H1 (cell line): ENCODE measurements around the gene PLCH2. TPM values are rescaled to one million over a fixed set of nuclear protein-coding genes. Genes with fewer than 3 reads are reported as not detected.

ENCODE experiments used
- CTCF ChIA-PET: fragments of 300-600 bp; sonication (Branson Sonifier 250); formaldehyde crosslinking; loops from one replicate; lab custom pipeline; 2021; ENCODE audit not compliant: partially characterized antibody; lab: Charles Lee
- POLR2A ChIA-PET: fragments of 300-600 bp; sonication (Branson Sonifier 250); formaldehyde crosslinking; loops from one replicate; lab custom pipeline; 2021; ENCODE audit warnings: inconsistent platforms; ENCODE audit not compliant: partially characterized antibody; lab: Charles Lee
- DNase-seq, 2 experiments: peaks; one replicate each; pipeline versions ENCODE4 v3.0.0 to v3.0.0-alpha.2; 2010 to 2022; ENCODE audit warnings: low spot score in 2 of 2, low read depth in 1 of 2, mixed read lengths in 1 of 2
- FAIRE-seq: peaks from 2 replicates; lab custom pipeline; 2011; peaks lifted over from hg19 to GRCh38; lab: Jason Lieb, UNC
- H2AFZ ChIP-seq: 2 replicates; pipeline ENCODE4 v1.8.1; 2012; ENCODE audit warnings: low read length, inconsistent platforms
- H2AK5ac ChIP-seq: 2 replicates; pipeline ENCODE4 v1.6.1; 2013; ENCODE audit warnings: low read depth, low read length
- H2BK120ac ChIP-seq: replicated peaks from 2 replicates; pipeline ENCODE3; 2013; ENCODE audit warnings: low read depth, low read length, inconsistent platforms
- H2BK12ac ChIP-seq: 2 replicates; pipeline ENCODE4 v1.6.1; 2013; ENCODE audit warnings: low read depth, low read length
- H2BK15ac ChIP-seq: 2 replicates; pipeline ENCODE4 v1.6.1; 2013; ENCODE audit warnings: low read length
- H2BK20ac ChIP-seq: 2 replicates; pipeline ENCODE4 v1.6.1; 2013; ENCODE audit warnings: low read length
- H2BK5ac ChIP-seq: 2 replicates; pipeline ENCODE4 v1.6.1; 2013; ENCODE audit warnings: low read depth, low read length
- H3K14ac ChIP-seq: 2 replicates; pipeline ENCODE4 v1.6.1; 2013; ENCODE audit warnings: inconsistent platforms; ENCODE audit not compliant: insufficient read length
- H3K18ac ChIP-seq: 2 replicates; pipeline ENCODE4 v1.6.1; 2013; ENCODE audit warnings: low read length; ENCODE audit errors: extremely low read depth
- H3K23ac ChIP-seq: 2 replicates; pipeline ENCODE4 v1.6.1; 2013; ENCODE audit warnings: inconsistent platforms; ENCODE audit not compliant: insufficient read length
- H3K23me2 ChIP-seq: 2 replicates; pipeline ENCODE4 v1.6.1; 2013; ENCODE audit warnings: low read depth, low read length
- H3K27ac ChIP-seq: 2 replicates; pipeline ENCODE4 v1.6.1; 2011; ENCODE audit warnings: low read depth, low read length, inconsistent platforms
- H3K27me3 ChIP-seq, 4 experiments: replicated peaks in 1 of 4; 1 replicate in 1 of 4; 2 replicates in 3 of 4; pipeline versions ENCODE4 v1.6.1 to v1.8.1; 2011 to 2013; ENCODE audit warnings: low read length in 3 of 4, mild to moderate bottlenecking in 3 of 4, inconsistent platforms in 2 of 4, mixed read lengths in 2 of 4, moderate library complexity in 1 of 4; ENCODE audit not compliant: control insufficient read depth in 3 of 4, insufficient read depth in 3 of 4; ENCODE audit errors: extremely low read depth in 1 of 4
- H3K36me3 ChIP-seq, 4 experiments: 2 replicates each; pipeline versions ENCODE4 v1.6.1 to v1.8.1; 2011 to 2013; ENCODE audit warnings: mild to moderate bottlenecking in 4 of 4, low read length in 3 of 4, moderate library complexity in 2 of 4, control low read depth in 1 of 4, inconsistent platforms in 1 of 4; ENCODE audit not compliant: insufficient read depth in 4 of 4, control insufficient read depth in 2 of 4
- H3K4ac ChIP-seq: replicated peaks from 2 replicates; pipeline ENCODE3; 2013; ENCODE audit warnings: low read length, low read depth, mixed read lengths, inconsistent platforms; ENCODE audit not compliant: insufficient read length
- H3K4me1 ChIP-seq, 4 experiments: replicated peaks in 1 of 4; 1 replicate in 1 of 4; 2 replicates in 3 of 4; pipeline versions ENCODE4 v1.6.1 to v1.8.1; 2011 to 2013; ENCODE audit warnings: low read length in 3 of 4, inconsistent platforms in 2 of 4, mixed read lengths in 1 of 4; ENCODE audit not compliant: insufficient read depth in 4 of 4, control insufficient read depth in 3 of 4
- H3K4me2 ChIP-seq, 2 experiments: 2 replicates each; pipeline versions ENCODE4 v1.6.1 to v1.8.1; 2011 to 2013; ENCODE audit warnings: low read depth in 2 of 2, low read length in 2 of 2, control low read depth in 1 of 2, inconsistent platforms in 1 of 2, mild to moderate bottlenecking in 1 of 2; ENCODE audit not compliant: insufficient read depth in 1 of 2
- H3K4me3 ChIP-seq, 4 experiments: fragments of 200-600, 300-600 bp in 1 of 4; sonication (generic), shearing (Covaris generic), sonication (Bioruptor Twin) in 1 of 4; 2 replicates each; pipeline versions ENCODE4 v1.5.1 to v1.8.1; 2011 to 2016; ENCODE audit warnings: low read length in 4 of 4, low read depth in 3 of 4, control low read depth in 2 of 4, inconsistent platforms in 2 of 4, mild to moderate bottlenecking in 2 of 4, mixed read lengths in 1 of 4, moderate library complexity in 1 of 4; ENCODE audit not compliant: insufficient read depth in 2 of 4; ENCODE audit errors: extremely low read depth in 1 of 4
- H3K56ac ChIP-seq: replicated peaks from 2 replicates; pipeline ENCODE3; 2013; ENCODE audit warnings: low read depth, mild to moderate bottlenecking, mixed read lengths, low read length, inconsistent platforms; ENCODE audit not compliant: insufficient read length
- H3K79me1 ChIP-seq: 2 replicates; pipeline ENCODE4 v1.6.1; 2013; ENCODE audit warnings: low read depth, low read length, control low read depth
- H3K79me2 ChIP-seq, 2 experiments: 2 replicates each; pipeline versions ENCODE4 v1.6.1 to v1.8.1; 2012 to 2013; ENCODE audit warnings: low read length in 2 of 2, mild to moderate bottlenecking in 2 of 2, inconsistent platforms in 1 of 2; ENCODE audit not compliant: insufficient read depth in 2 of 2, control insufficient read depth in 1 of 2
- H3K9ac ChIP-seq, 4 experiments: replicated peaks in 1 of 4; 1 replicate in 1 of 4; 2 replicates in 3 of 4; pipeline versions ENCODE4 v1.6.1 to v1.8.1; 2011 to 2013; ENCODE audit warnings: low read depth in 3 of 4, low read length in 3 of 4, control low read depth in 2 of 4, mild to moderate bottlenecking in 2 of 4, moderate library complexity in 2 of 4, inconsistent platforms in 1 of 4; ENCODE audit errors: extremely low read depth in 1 of 4
- H3K9me3 ChIP-seq, 2 experiments: 2 replicates each; pipeline versions ENCODE4 v1.6.1 to v1.8.1; 2012 to 2013; ENCODE audit warnings: mild to moderate bottlenecking in 2 of 2, moderate library complexity in 2 of 2, control low read depth in 1 of 2, inconsistent platforms in 1 of 2, low read depth in 1 of 2, low read length in 1 of 2, mixed read lengths in 1 of 2; ENCODE audit not compliant: insufficient read depth in 2 of 2
- H4K20me1 ChIP-seq, 2 experiments: replicated peaks in 1 of 2; 2 replicates each; pipeline versions ENCODE3 to v1.8.1; 2011 to 2013; ENCODE audit warnings: inconsistent platforms in 2 of 2, low read length in 2 of 2, mild to moderate bottlenecking in 1 of 2; ENCODE audit not compliant: insufficient read depth in 2 of 2, control insufficient read depth in 1 of 2
- H4K5ac ChIP-seq: 2 replicates; pipeline ENCODE4 v1.6.1; 2013; ENCODE audit warnings: low read length, low read depth, mixed read lengths, inconsistent platforms; ENCODE audit not compliant: insufficient read length
- H4K8ac ChIP-seq: 2 replicates; pipeline ENCODE4 v1.8.0; 2013; ENCODE audit warnings: mild to moderate bottlenecking, moderate library complexity, low read length, inconsistent platforms; ENCODE audit not compliant: insufficient read depth; ENCODE audit errors: extremely low read depth
- H4K91ac ChIP-seq: replicated peaks from 2 replicates; pipeline ENCODE3; 2013; ENCODE audit warnings: low read length, mixed read lengths, inconsistent platforms; ENCODE audit not compliant: insufficient read length
- CHD1 ChIP-seq: IDR thresholded peaks from 2 replicates; pipeline ENCODE4 v1.6.1; 2012; ENCODE audit warnings: low read depth, low read length, improper control_type of control experiment
- CTBP2 ChIP-seq: IDR thresholded peaks from 2 replicates; pipeline ENCODE4 v1.7.0; 2011; ENCODE audit warnings: borderline replicate concordance, mild to moderate bottlenecking, moderate library complexity, mixed read lengths, low read length; ENCODE audit not compliant: insufficient read depth, insufficient read length
- FOSL1 ChIP-seq: IDR thresholded peaks from 2 replicates; pipeline ENCODE4 v1.6.1; 2011; ENCODE audit warnings: mild to moderate bottlenecking, low read depth, low read length, moderate library complexity; ENCODE audit not compliant: insufficient read depth
- HDAC6 ChIP-seq: IDR thresholded peaks from one replicate; pipeline ENCODE4 v1.7.1; 2012; ENCODE audit warnings: low read depth, mild to moderate bottlenecking, inconsistent platforms, low read length, moderate library complexity
- JUN ChIP-seq: IDR thresholded peaks from 2 replicates; pipeline ENCODE4 v1.6.1; 2011; ENCODE audit warnings: low read depth, mild to moderate bottlenecking, improper control_type of control experiment, low read length
- KDM1A ChIP-seq: fragments of 200-600, 300-600 bp; sonication (generic); IDR thresholded peaks from 2 replicates; pipeline ENCODE4 v1.7.1; 2016; ENCODE audit warnings: mild to moderate bottlenecking, low read length, borderline replicate concordance
- MAFK ChIP-seq: IDR thresholded peaks from 2 replicates; pipeline ENCODE4 v1.6.1; 2012; ENCODE audit warnings: low read depth, mild to moderate bottlenecking, improper control_type of control experiment, low read length
- RBBP5 ChIP-seq: IDR thresholded peaks from 2 replicates; pipeline ENCODE4 v1.7.1; 2012; ENCODE audit warnings: low read depth, mild to moderate bottlenecking, inconsistent platforms, low read length, moderate library complexity, borderline replicate concordance
- SP1 ChIP-seq: IDR thresholded peaks from 2 replicates; pipeline ENCODE4 v1.6.1; 2011; ENCODE audit warnings: low read depth, low read length
- SP4 ChIP-seq: IDR thresholded peaks from 2 replicates; pipeline ENCODE4 v1.6.1; 2012; ENCODE audit warnings: low read length, inconsistent platforms
- SRF ChIP-seq: IDR thresholded peaks from 2 replicates; pipeline ENCODE4 v1.6.1; 2011; ENCODE audit warnings: mild to moderate bottlenecking, low read depth, low read length, moderate library complexity
- SUZ12 ChIP-seq: fragments of 200-600 bp; sonication (generic); IDR thresholded peaks from 2 replicates; pipeline ENCODE4 v1.6.1; 2012; ENCODE audit warnings: mild to moderate bottlenecking, inconsistent platforms, low read length, moderate library complexity, mixed read lengths
- WGBS, 2 experiments: shearing (Covaris generic) in 1 of 2; methylation state at CpG; one replicate each; pipeline versions ENCODE4 v1.1.6 to v1.1.7; 2013 to 2015; ENCODE audit warnings: low lambda C conversion rate in 2 of 2, mixed read lengths in 2 of 2, inconsistent platforms in 1 of 2, low coverage in 1 of 2, missing lambda C conversion rate in 1 of 2; ENCODE audit not compliant: insufficient replicate concordance in 2 of 2, insufficient coverage in 1 of 2, insufficient read length in 1 of 2; ENCODE audit errors: extremely low coverage in 1 of 2, missing lambda C conversion rate in 1 of 2; 5-methylcytosine and 5-hydroxymethylcytosine counted together
- polyA plus RNA-seq, 7 experiments: library from polyadenylated mRNA; depleted of rRNA in 3 of 7; stranded (reverse) in 5 of 7; unstranded in 2 of 7; fragments of >200 nt in 5 of 7; fragments of 200-250 nt in 2 of 7; gene quantifications; 1 replicate in 5 of 7; 2 replicates in 1 of 7; 4 replicates in 1 of 7; pipeline versions ENCODE4 v1.2.1 to v1.2.3, GENCODE V29; 2011 to 2013; ENCODE audit warnings: missing spikeins in 2 of 7, mixed read lengths in 2 of 7
- total RNA-seq: library from RNA; stranded (reverse); fragmentation: NEBNext Ultra II Directional; extraction: Animal tissue kit (Norgen Biotek cat#: 25700); gene quantifications from 2 replicates; pipeline ENCODE4 v1.2.1, GENCODE V29; 2021
- TF ChIP-seq, protein P1 (sequence below): IDR thresholded peaks from 2 replicates; pipeline ENCODE4 v1.6.1; 2012; ENCODE audit warnings: low read length, inconsistent platforms

The PLCH2 gene
- total and polyA plus RNA-seq, 2 of the 8 experiments (the other 6 are each of a cell fraction or from before 2014, with no cell fraction given) = 0.14 to 0.19 TPM

DNA sequence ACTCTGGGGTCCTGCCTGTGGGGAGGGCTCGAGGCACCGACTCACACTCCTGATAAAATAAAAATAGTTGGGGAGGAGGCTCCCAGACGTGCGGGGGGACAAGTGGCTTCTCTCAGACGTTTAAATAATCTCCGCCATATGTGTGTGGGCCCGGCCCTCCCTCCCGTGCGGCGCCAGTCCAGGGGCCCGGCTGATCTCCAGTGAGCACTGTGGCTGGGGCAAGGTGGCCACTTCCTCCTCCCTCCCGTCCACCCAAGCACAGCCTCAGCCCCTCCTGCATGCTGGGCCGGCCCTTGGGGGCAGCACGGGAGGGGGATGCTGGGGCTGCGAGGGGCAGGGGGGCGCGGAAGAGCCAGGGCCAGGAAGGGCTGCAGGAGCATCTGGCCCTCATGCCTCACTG lies 4.0 kb upstream of the PLCH2 start:
- H4K5ac ChIP-seq = no peak overlapping the region
- ChIA-PET POLR2A (no interaction called here), CTCF (interaction anchor here (1.3 to 2.6 kb wide), 3 partner anchors 11 to 34 kb away, joined by 4 to 8 read pairs (median 7); no protein-coding TSS in a partner anchor)
- H4K20me1 ChIP-seq = peaks cover 2 to 4% of the 10 kb centered on the region in 2 experiments
- H3K9ac ChIP-seq = no peak overlapping the region
- H3K4ac ChIP-seq = no peak overlapping the region
- H3K4me3 ChIP-seq = no peak overlapping the region
- H3K27me3 ChIP-seq = no peaks in the 10 kb centered on the region; a peak in 2 of 7 replicates
- DNase-seq (no peak), FAIRE-seq (no peak)
- no peak overlapping the region for H3K23ac ChIP-seq
- no peak overlapping the region for H3K14ac ChIP-seq
- H2AK5ac ChIP-seq = no peak overlapping the region
- H3K18ac ChIP-seq = no peak overlapping the region
- no peak overlapping the region; the same call in 1 of the 2 replicates for H4K8ac ChIP-seq
- H3K23me2 ChIP-seq = no peaks in the 10 kb centered on the region; the same call in 1 of the 2 replicates
- no peaks in the 10 kb centered on the region for H3K79me2 ChIP-seq
- H2BK15ac ChIP-seq = no peak overlapping the region
- WGBS, 2 experiments = 85% methylated on average over 15 of the region's 17 CpGs; no CpG with 5 or more reads in 1 of the 2 experiments
- no peak overlapping the region for H2BK20ac ChIP-seq
- H3K9me3 ChIP-seq = no peaks in the 10 kb centered on the region
- H3K36me3 ChIP-seq = no peaks in the 10 kb centered on the region
- H2BK120ac ChIP-seq = no peak overlapping the region
- H3K4me2 ChIP-seq = no peak overlapping the region
- no peak overlapping the region for H4K91ac ChIP-seq
- peaks cover 0 to 8% (median 0%) of the 10 kb centered on the region in 4 experiments; a peak in 2 of 7 replicates for H3K4me1 ChIP-seq
- no peaks in the 10 kb centered on the region for H3K79me1 ChIP-seq
- no peak overlapping the region for H2BK5ac ChIP-seq
- no peak overlapping the region for H3K56ac ChIP-seq
- H2BK12ac ChIP-seq = no peak overlapping the region
- H2AFZ ChIP-seq = no peak overlapping the region
- H3K27ac ChIP-seq = no peak overlapping the region
- TF ChIP-seq, protein P1, sequence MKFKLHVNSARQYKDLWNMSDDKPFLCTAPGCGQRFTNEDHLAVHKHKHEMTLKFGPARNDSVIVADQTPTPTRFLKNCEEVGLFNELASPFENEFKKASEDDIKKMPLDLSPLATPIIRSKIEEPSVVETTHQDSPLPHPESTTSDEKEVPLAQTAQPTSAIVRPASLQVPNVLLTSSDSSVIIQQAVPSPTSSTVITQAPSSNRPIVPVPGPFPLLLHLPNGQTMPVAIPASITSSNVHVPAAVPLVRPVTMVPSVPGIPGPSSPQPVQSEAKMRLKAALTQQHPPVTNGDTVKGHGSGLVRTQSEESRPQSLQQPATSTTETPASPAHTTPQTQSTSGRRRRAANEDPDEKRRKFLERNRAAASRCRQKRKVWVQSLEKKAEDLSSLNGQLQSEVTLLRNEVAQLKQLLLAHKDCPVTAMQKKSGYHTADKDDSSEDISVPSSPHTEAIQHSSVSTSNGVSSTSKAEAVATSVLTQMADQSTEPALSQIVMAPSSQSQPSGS = no peak
- TF ChIP-seq HDAC6 (no peak), MAFK (no peak), JUN (no peak), SUZ12 (no peak), CHD1 (no peak), SRF (no peak), SP4 (no peak), SP1 (no peak), RBBP5 (no peak), FOSL1 (no peak), CTBP2 (no peak), KDM1A (no peak)
